ENCODE measurements around the gene TPR. TPM values are rescaled to one million over a fixed set of nuclear protein-coding genes. Genes with fewer than 3 reads are reported as not detected.

The TPR gene
- total RNA-seq, 1 donor from 2014 or later, result 83.8 TPM

GRCh38 chr1:186304982-186305949, 69.8 kb downstream of the TPR start:
- H3K4me3 Mint-ChIP-seq (ENCODE audit: unreplicated experiment), result no peak overlapping the region
- Histone ChIP-seq H3K4me3 (ENCODE audit: insufficient read depth, low read depth, low read length) (no peak overlapping the region), H3K27ac (ENCODE audit: low read depth, low read length) (no peak overlapping the region), H3K36me3 (ENCODE audit: insufficient read depth, low read length) (no peaks in the 10 kb centered on the region), H3K4me1 (ENCODE audit: insufficient read depth, low read length) (no peaks in the 10 kb centered on the region), H3K79me2 (ENCODE audit: insufficient read depth, low read length) (no peaks in the 10 kb centered on the region), H3K4me2 (ENCODE audit: low read length) (no peak overlapping the region), H3K27me3 (ENCODE audit: insufficient read depth, low read length) (no peaks in the 10 kb centered on the region), H3K9me3 (ENCODE audit: insufficient read depth, low read depth, low read length) (no peaks in the 10 kb centered on the region), H2AFZ (ENCODE audit: low read depth, low read length) (no peak overlapping the region), H3K9ac (ENCODE audit: low read length) (no peak overlapping the region), H4K20me1 (ENCODE audit: insufficient read depth, low read length) (peaks cover 5% of the 10 kb centered on the region)
- no peaks in the 10 kb centered on the region for H3K4me1 Mint-ChIP-seq (ENCODE audit: low read depth, unreplicated experiment)
- H3K27ac Mint-ChIP-seq (ENCODE audit: unreplicated experiment), result no peak overlapping the region
- no peaks in the 10 kb centered on the region for H3K27me3 Mint-ChIP-seq (ENCODE audit: low read depth, unreplicated experiment)
- H3K36me3 Mint-ChIP-seq (ENCODE audit: low read depth, unreplicated experiment), result no peaks in the 10 kb centered on the region
- TF ChIP-seq CTCF (IDR thresholded peaks at IDR 0.05; ENCODE audit: insufficient read depth, low read depth, low read length), result peak; percentile 59
- no peak for TF ChIP-seq EZH2 (IDR thresholded peaks at IDR 0.05; ENCODE audit: insufficient read depth, low read length)
- DNase-seq (ENCODE audit: low read depth) (no peak), FAIRE-seq (peak; percentile 32)
- H3K9me3 Mint-ChIP-seq (ENCODE audit: unreplicated experiment), result no peaks in the 10 kb centered on the region

- Histone ChIP-seq H2AFZ (ENCODE audit: low read depth, low read length) (no peak overlapping the region), H3K4me2 (ENCODE audit: low read length) (no peak overlapping the region), H3K4me1 (ENCODE audit: insufficient read depth, low read length) (no peaks in the 10 kb centered on the region), H3K9ac (ENCODE audit: low read length) (no peak overlapping the region), H3K9me3 (ENCODE audit: insufficient read depth, low read depth, low read length) (no peaks in the 10 kb centered on the region), H3K79me2 (ENCODE audit: insufficient read depth, low read length) (no peaks in the 10 kb centered on the region), H4K20me1 (ENCODE audit: insufficient read depth, low read length) (peaks cover 5% of the 10 kb centered on the region), H3K36me3 (ENCODE audit: insufficient read depth, low read length) (no peaks in the 10 kb centered on the region), H3K4me3 (ENCODE audit: insufficient read depth, low read depth, low read length) (no peak overlapping the region), H3K27ac (ENCODE audit: low read depth, low read length) (no peak overlapping the region), H3K27me3 (ENCODE audit: insufficient read depth, low read length) (no peaks in the 10 kb centered on the region)
- H3K4me3 Mint-ChIP-seq (ENCODE audit: unreplicated experiment), result no peak overlapping the region
- H3K27me3 Mint-ChIP-seq (ENCODE audit: low read depth, unreplicated experiment), result no peaks in the 10 kb centered on the region
- TF ChIP-seq EZH2 (IDR thresholded peaks at IDR 0.05; ENCODE audit: insufficient read depth, low read length) (no peak), CTCF (IDR thresholded peaks at IDR 0.05; ENCODE audit: insufficient read depth, low read depth, low read length) (no peak)
- H3K27ac Mint-ChIP-seq (ENCODE audit: unreplicated experiment), result no peak overlapping the region
- H3K9me3 Mint-ChIP-seq (ENCODE audit: unreplicated experiment), result no peaks in the 10 kb centered on the region
- no peaks in the 10 kb centered on the region for H3K36me3 Mint-ChIP-seq (ENCODE audit: low read depth, unreplicated experiment)
- H3K4me1 Mint-ChIP-seq (ENCODE audit: low read depth, unreplicated experiment), result no peaks in the 10 kb centered on the region
- no peak for DNase-seq (ENCODE audit: low read depth)
- FAIRE-seq, result no peak
These were observed 71.1 kb downstream of the TPR start for GRCh38 chr1:186303911-186304310.

Measured in astrocyte (in vitro differentiated cells and primary cell).